GM19468 (cell line): ENCODE measurements around the gene CELF4.

ENCODE experiments used
- ATAC-seq: cut with Tn5 transposase; IDR thresholded peaks from one replicate; pipeline ENCODE4 v1.9.1; 2021; ENCODE audit warnings: mild to moderate bottlenecking, moderate library complexity, moderate number of reproducible peaks; ENCODE audit not compliant: unreplicated experiment; ENCODE audit errors: extremely low read depth

CELF4 gene

DNA sequence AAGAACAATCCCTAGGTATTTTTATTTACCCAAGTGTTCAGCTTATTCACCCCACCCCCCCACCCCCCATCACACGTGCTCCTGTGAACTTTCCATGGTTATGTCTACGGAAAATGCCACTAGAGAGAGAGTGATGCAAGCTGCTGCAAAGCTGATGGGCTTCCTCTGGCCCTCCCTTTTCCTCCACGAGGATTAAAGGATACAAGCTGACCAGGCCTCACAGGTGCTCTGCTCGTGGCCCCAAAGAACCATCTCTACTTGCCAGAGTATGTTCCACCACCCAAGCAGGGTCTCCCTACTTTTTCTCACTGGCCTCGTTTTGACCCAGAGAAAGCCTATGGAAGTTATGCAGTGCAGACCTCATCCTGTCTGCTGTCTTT lies 342.6 kb downstream of the CELF4 start:
- no peak for ATAC-seq

DNA sequence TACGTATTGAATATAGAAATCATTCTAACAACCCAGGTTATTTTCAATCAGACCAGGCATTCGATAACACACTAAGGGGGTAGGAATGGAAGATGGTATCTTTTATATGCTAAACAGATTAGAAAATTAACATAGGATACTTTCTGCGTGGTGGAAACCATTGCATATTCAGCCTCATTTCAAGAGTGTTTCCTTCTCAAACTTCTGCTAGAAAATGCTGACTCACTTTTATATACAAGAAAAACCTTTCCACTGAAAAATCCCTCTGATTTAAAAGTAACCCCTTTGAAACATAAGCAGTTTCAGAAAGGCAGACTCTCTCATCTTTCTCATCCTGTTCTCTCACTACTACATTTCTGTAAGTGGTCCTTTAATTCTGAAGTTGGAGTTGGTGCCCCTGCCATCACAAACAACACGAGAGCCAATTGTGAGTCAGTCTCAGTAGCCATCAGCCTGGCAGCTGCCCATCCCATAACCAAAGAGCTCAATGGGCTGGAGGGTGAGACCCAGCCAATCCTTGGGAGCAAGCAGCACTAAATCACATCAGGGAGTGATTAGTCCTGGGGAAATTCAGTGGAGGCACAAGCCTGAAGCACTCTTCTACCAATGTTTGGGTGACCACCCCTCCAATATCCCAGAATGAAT lies 343.1 kb downstream of the CELF4 start:
- no peak for ATAC-seq

DNA sequence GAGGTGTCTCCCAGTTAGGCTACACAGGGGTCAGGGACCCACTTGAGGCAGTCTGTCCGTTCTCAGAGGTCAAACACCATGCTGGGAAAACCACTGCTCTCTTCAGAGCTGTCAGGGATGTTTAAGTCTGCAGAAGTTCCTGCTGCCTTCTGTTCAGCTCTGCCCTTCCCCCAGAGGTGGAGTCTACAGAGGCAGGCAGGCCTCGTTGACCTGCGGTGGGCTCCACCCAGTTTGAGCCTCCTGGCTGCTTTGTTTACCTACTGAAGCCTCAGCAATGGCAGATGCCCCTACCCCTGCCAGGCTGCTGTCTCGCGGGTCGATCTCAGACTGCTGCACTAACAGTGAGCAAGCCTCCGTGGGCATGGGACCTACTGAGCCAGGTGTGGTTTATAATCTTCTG lies 346.3 kb downstream of the CELF4 start:
- no peak for ATAC-seq

DNA sequence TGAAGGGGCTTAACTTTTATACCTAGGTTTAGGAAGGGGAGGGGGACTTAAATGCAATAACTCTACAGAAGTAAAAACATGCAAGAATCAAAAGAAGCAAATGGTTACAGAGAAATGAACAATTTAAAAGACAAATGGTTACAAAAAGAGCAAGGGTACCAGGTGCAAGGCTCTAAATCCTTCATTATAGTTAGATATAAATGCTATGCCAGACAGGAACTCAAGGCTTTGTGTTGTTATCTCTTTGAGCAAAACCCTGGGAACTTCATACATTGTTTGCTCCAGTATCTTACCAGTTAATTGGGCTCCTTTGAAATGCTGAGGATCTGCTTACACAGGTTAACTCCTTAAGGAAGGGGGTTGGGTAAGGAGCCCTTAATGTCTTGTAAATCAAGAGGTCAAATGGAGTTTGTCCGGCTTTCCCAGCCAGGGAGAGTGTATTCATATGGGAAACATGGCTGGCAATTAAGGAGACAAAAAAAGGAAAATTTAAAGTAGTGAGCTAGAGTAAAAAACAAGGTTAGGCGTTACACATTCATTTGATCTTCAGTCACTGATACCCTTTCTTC lies 347.5 kb downstream of the CELF4 start:
- no peak for ATAC-seq

DNA sequence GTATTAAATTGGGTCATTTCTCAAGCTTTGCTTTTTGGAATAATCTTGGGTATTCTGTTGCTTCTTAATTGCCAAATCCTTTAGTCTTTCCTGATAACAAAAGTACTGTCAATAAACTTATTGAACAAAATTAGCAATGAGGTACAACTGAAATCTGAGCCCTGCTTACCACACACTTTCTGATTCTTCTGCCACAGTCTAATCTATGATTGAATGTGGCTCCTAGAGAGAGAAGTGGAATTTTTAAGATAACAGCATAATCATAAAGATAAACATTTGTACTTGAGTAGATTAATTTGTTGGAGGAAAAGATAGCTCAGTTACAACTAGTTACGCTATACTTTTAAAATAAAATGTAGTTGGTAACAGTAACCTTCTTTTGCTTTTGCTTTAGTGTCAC lies 354.8 kb downstream of the CELF4 start:
- no peak for ATAC-seq

DNA sequence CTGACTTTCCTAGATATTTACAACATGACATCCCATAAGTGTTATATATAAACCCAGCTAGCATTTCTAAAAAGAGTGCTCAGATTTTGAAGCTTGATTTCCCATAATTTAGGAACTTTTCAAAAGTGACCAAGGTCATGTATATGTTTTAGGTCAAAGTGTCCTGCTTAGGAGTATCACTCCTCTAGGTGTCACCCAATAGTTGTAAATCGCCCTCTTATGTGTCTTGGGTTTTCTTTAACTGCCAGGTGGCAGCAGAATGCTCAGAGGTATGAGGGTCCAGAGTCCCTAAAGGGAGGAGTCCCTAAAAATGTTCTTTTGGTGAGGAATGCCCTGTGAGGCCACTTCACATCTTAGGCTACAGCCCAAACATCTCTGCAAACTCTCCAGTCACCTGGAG lies 358.3 kb downstream of the CELF4 start:
- ATAC-seq, result no peak

DNA sequence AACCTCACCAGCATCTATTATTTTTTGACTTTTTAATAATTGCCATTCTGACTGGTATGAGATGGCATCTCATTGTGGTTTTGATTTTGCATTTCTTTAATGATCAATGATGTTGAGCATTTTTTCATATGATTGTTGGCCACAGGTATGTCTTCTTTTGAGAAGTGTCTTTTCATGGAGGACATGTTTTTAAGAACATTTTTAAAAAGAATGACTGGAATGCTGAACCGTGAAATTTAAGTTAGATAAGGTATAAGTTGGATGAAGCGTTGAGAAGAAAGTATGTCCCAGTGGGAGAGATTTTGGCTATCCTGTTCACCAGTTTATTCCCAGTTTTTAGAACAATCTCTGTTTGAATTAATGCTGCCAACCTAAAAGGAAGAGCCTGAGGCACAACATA lies 365.9 kb downstream of the CELF4 start:
- no peak for ATAC-seq
